OCI-LY1 (cell line): ENCODE results near the gene CASP1.
"Not testable (repeated sequence)": the region's sequence is repeated elsewhere in the genome, so short reads cannot be mapped to it uniquely, and the experiment has no call there.

Source experiments
- H2AFZ ChIP-seq: fragments of 200-600 bp; sonication (generic), shearing (Covaris generic); 2 replicates; pipeline ENCODE4 v1.6.0; 2014; ENCODE audit warnings: antibody characterized with exemption, mild to moderate bottlenecking, low read length
- H3F3A ChIP-seq: fragments of 200-600 bp; sonication (generic), shearing (Covaris generic); 2 replicates; pipeline ENCODE4 v1.6.0; 2014; ENCODE audit warnings: mild to moderate bottlenecking, antibody characterized with exemption, low read length, moderate library complexity; ENCODE audit not compliant: insufficient read depth
- H3K27ac ChIP-seq: fragments of 200-600 bp; sonication (generic); 2 replicates; pipeline ENCODE4 v1.5.1; 2014; ENCODE audit warnings: low read length, mixed run types, mild to moderate bottlenecking, low read depth; ENCODE audit not compliant: poor library complexity, severe bottlenecking
- H3K27me3 ChIP-seq: fragments of 200-600 bp; sonication (generic); 2 replicates; pipeline ENCODE4 v1.6.0; 2014; ENCODE audit warnings: antibody characterized with exemption, mild to moderate bottlenecking, low read length, moderate library complexity; ENCODE audit not compliant: insufficient read depth
- H3K36me3 ChIP-seq: fragments of 200-600 bp; sonication (generic); 2 replicates; pipeline ENCODE4 v1.6.1; 2014; ENCODE audit warnings: mild to moderate bottlenecking, antibody characterized with exemption, low read length, moderate library complexity, mixed read lengths; ENCODE audit not compliant: insufficient read depth
- H3K4me1 ChIP-seq: fragments of 200-600 bp; sonication (generic); 2 replicates; pipeline ENCODE4 v1.5.1; 2014; ENCODE audit warnings: mild to moderate bottlenecking, low read length, moderate library complexity; ENCODE audit not compliant: insufficient read depth, severe bottlenecking
- H3K4me2 ChIP-seq: fragments of 200-600 bp; sonication (generic), shearing (Covaris generic); 2 replicates; pipeline ENCODE4 v1.6.1; 2014; ENCODE audit warnings: low read length
- H3K4me3 ChIP-seq: fragments of 200-600 bp; sonication (generic); 2 replicates; pipeline ENCODE4 v1.5.1; 2014; ENCODE audit warnings: low read length, low read depth, mild to moderate bottlenecking, mixed read lengths; ENCODE audit not compliant: poor library complexity, severe bottlenecking
- H3K79me2 ChIP-seq: fragments of 200-600 bp; shearing (Covaris generic); 2 replicates; pipeline ENCODE4 v1.6.1; 2016; ENCODE audit warnings: mixed run types, low read length, mixed read lengths; ENCODE audit not compliant: insufficient read depth
- H3K9ac ChIP-seq: fragments of 200-600 bp; sonication (generic), shearing (Covaris generic); 2 replicates; pipeline ENCODE4 v1.6.1; 2014; ENCODE audit warnings: mild to moderate bottlenecking, low read length, mixed read lengths
- H3K9me2 ChIP-seq: fragments of 200-600 bp; sonication (generic), shearing (Covaris generic); 2 replicates; pipeline ENCODE4 v1.6.1; 2014; ENCODE audit warnings: low read depth, mild to moderate bottlenecking, low read length, mixed read lengths
- H3K9me3 ChIP-seq: fragments of 200-600 bp; shearing (Covaris generic); 2 replicates; pipeline ENCODE4 v1.6.1; 2014; ENCODE audit warnings: low read length, mixed read lengths
- H4K20me1 ChIP-seq: fragments of 200-600 bp; sonication (generic), shearing (Covaris generic); 2 replicates; pipeline ENCODE4 v1.6.0; 2016; ENCODE audit warnings: mild to moderate bottlenecking, low read length; ENCODE audit not compliant: insufficient read depth
- EZH2 ChIP-seq: fragments of 200-600 bp; sonication (generic), shearing (Covaris generic); IDR thresholded peaks from 2 replicates; pipeline ENCODE4 v1.8.0; 2017; ENCODE audit warnings: borderline replicate concordance, mixed run types, mild to moderate bottlenecking, antibody characterized with exemption, low read length, moderate library complexity, mixed read lengths
- TF ChIP-seq, protein P1 (sequence below): fragments of 200-600 bp; sonication (generic), shearing (Covaris generic); IDR thresholded peaks from 2 replicates; pipeline ENCODE4 v1.5.1; 2017; ENCODE audit warnings: mild to moderate bottlenecking, antibody characterized with exemption, low read length, moderate library complexity, mixed read lengths

CASP1 gene

DNA sequence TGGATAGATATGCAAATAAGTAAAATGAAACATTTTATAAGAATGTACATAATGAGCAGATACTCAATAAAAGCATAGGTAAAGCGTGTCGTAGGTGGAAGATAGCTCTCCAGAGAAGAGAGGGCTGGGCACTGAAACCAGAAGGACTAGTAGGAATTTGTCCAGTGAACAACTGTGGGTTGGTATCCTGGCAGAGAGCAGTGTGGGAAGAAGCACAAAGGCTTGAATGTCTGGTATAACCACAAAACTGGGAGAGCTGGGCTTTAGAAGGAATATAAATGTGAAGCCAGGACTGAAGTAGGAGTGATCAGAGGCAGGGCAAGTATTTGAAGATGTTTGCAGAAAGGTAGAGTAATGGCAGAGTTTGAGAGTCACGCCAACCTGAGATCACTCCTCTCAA, 43.3 kb upstream of the CASP1 start:
- H3K9me2 ChIP-seq = no peaks in the 10 kb centered on the region
- no peak overlapping the region for H2AFZ ChIP-seq

GRCh38 chr11:105077141-105077790, 42.3 kb upstream of the CASP1 start:
- not testable (repeated sequence) for H3K79me2 ChIP-seq, H3K27me3 ChIP-seq, H2AFZ ChIP-seq, H3F3A ChIP-seq, H3K9me3 ChIP-seq, H4K20me1 ChIP-seq, H3K27ac ChIP-seq, H3K9me2 ChIP-seq, H3K4me2 ChIP-seq, H3K36me3 ChIP-seq, H3K4me1 ChIP-seq, H3K9ac ChIP-seq, H3K4me3 ChIP-seq

More for the DNA sequence above, 43.3 kb upstream of the CASP1 start:
- Histone ChIP-seq H3K27me3 (no peaks in the 10 kb centered on the region), H3K4me2 (no peak overlapping the region), H3K79me2 (no peaks in the 10 kb centered on the region), H3K4me3 (no peak overlapping the region), H3K36me3 (no peaks in the 10 kb centered on the region), H3F3A (no peaks in the 10 kb centered on the region), H3K27ac (no peak overlapping the region), H3K9me3 (no peaks in the 10 kb centered on the region), H3K4me1 (no peaks in the 10 kb centered on the region), H4K20me1 (no peaks in the 10 kb centered on the region), H3K9ac (no peak overlapping the region)
- TF ChIP-seq EZH2 = no peak
- TF ChIP-seq, protein P1, sequence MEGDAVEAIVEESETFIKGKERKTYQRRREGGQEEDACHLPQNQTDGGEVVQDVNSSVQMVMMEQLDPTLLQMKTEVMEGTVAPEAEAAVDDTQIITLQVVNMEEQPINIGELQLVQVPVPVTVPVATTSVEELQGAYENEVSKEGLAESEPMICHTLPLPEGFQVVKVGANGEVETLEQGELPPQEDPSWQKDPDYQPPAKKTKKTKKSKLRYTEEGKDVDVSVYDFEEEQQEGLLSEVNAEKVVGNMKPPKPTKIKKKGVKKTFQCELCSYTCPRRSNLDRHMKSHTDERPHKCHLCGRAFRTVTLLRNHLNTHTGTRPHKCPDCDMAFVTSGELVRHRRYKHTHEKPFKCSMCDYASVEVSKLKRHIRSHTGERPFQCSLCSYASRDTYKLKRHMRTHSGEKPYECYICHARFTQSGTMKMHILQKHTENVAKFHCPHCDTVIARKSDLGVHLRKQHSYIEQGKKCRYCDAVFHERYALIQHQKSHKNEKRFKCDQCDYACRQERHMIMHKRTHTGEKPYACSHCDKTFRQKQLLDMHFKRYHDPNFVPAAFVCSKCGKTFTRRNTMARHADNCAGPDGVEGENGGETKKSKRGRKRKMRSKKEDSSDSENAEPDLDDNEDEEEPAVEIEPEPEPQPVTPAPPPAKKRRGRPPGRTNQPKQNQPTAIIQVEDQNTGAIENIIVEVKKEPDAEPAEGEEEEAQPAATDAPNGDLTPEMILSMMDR = no peak

- Histone ChIP-seq H3K27ac (no peak overlapping the region), H3K36me3 (no peaks in the 10 kb centered on the region), H3F3A (no peaks in the 10 kb centered on the region), H3K9ac (no peak overlapping the region), H3K9me3 (no peaks in the 10 kb centered on the region), H3K4me3 (no peak overlapping the region), H3K4me1 (no peaks in the 10 kb centered on the region), H4K20me1 (no peaks in the 10 kb centered on the region), H2AFZ (no peak overlapping the region), H3K9me2 (no peaks in the 10 kb centered on the region), H3K4me2 (no peak overlapping the region), H3K79me2 (no peaks in the 10 kb centered on the region), H3K27me3 (no peaks in the 10 kb centered on the region)
- no peak for TF ChIP-seq EZH2
- TF ChIP-seq, protein P1 = no peak
Measured at GRCh38 chr11:105074166-105074530, 39.2 kb upstream of the CASP1 start.

DNA sequence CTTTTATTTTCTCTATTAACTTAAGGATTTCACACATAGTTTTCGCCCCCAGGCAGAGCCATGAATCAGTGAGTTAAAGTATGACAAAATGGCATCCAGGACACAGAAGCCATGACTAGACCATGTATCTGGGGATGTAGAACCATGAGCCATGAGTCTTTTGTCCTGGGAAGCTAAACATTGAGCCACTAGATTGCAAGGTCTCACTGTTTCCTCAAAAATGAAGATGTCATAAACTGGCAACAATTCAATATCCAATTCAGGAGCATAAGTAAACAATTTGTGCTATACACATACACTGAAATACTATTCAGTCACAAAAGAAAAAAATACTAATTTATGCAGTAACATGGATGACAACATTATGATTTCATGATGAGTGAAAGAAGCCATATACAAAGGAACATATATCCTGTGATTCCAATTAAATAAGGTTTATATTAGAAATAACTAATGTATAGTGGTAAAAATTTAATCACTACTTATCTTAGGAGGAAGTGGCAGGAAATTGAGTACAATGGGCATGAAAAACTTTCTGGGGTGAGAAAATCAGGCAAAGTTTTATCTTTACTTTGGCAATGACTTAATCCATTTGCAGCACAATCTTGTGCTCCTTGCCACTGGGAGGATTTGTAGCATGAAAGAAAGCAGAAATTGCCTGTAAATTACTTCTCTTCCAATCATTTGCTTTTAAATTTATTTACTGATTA, 38.7 kb upstream of the CASP1 start:
- H3K27me3 ChIP-seq = no peaks in the 10 kb centered on the region
- H2AFZ ChIP-seq = no peak overlapping the region
- no peaks in the 10 kb centered on the region for H3F3A ChIP-seq
- TF ChIP-seq, protein P1 = no peak
- TF ChIP-seq EZH2 = no peak
- no peaks in the 10 kb centered on the region for H3K9me3 ChIP-seq
- H3K79me2 ChIP-seq = no peaks in the 10 kb centered on the region
- H3K36me3 ChIP-seq = no peaks in the 10 kb centered on the region
- H3K9ac ChIP-seq = no peak overlapping the region
- no peak overlapping the region for H3K27ac ChIP-seq
- no peaks in the 10 kb centered on the region for H4K20me1 ChIP-seq
- H3K4me3 ChIP-seq = no peak overlapping the region
- H3K4me1 ChIP-seq = no peaks in the 10 kb centered on the region
- no peaks in the 10 kb centered on the region for H3K9me2 ChIP-seq
- H3K4me2 ChIP-seq = no peak overlapping the region

DNA sequence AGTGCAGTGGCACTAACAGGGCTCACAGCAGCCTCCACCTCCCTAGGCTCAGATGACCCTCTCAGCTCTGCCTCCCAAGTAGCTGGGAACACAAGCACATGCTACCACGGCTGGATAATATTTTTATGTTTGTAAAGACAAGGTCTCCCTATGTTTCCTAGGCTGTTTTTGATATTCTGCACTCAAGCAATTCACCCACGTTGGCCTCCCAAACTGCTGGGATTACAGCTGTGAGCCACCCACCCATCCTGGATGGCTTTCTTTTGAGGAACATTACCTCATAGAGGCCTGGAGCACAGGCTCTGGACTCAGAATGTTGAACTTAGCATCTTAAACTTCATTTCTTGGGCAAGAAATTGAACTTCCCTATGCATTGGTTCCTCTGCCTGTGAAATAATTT, 37.1 kb upstream of the CASP1 start:
- not testable (repeated sequence) for H3K27ac ChIP-seq, H3K79me2 ChIP-seq, H3K4me2 ChIP-seq, H4K20me1 ChIP-seq, H3K9me3 ChIP-seq, H3K9me2 ChIP-seq, H3K4me1 ChIP-seq, H3K36me3 ChIP-seq, H3K4me3 ChIP-seq, H3K9ac ChIP-seq, H3K27me3 ChIP-seq, H2AFZ ChIP-seq, H3F3A ChIP-seq
